Measurements from ENCODE around the gene RNASE12.
A peak's percentile ranks its signal among the peaks of the same experiment; 100 is the strongest.
"Not testable (repeated sequence)": the region's sequence is repeated elsewhere in the genome, so short reads cannot be mapped to it uniquely, and the experiment has no call there.

The RNASE12 gene

DNA sequence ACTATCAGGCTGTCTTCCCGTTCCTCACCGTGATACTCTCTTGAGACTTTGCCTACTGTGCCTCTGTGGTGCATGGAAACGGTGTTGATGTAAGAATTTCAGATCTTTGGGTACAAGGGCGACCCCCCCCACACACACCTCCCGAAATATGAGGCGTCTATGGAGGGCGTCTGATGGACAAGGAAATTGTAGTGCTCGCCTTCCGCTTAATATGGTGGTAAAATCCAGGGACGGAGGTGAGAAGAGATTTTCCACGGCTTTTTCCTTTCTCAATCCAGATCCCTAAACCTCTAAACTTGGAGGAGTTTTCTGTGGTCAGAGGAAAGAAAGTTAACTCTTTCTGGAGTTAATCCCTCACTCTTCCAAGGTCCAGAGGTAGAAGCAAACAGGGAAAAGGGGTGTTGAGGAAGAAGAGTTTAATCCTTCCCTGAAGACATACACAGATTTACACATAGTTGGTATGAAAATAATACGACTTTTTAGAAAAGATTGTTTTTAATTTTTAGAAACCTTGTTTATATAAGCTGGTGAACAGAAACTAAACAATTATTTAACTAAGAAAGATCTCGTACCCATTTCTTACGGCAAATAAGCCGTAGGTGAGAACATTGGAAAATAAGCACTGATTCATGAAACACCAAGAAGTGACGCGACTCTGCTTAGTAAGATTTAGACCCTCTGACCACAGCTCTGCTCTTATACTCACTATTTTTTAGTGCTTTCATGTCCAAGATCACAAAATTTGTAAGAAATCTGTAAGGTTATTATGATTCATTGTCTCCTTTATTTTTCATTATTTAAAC lies 23.1 kb upstream of the RNASE12 start:
- DNase-seq (ENCODE audit: low read depth in 2 of 3, low spot score in 2 of 3) = no peak

DNA sequence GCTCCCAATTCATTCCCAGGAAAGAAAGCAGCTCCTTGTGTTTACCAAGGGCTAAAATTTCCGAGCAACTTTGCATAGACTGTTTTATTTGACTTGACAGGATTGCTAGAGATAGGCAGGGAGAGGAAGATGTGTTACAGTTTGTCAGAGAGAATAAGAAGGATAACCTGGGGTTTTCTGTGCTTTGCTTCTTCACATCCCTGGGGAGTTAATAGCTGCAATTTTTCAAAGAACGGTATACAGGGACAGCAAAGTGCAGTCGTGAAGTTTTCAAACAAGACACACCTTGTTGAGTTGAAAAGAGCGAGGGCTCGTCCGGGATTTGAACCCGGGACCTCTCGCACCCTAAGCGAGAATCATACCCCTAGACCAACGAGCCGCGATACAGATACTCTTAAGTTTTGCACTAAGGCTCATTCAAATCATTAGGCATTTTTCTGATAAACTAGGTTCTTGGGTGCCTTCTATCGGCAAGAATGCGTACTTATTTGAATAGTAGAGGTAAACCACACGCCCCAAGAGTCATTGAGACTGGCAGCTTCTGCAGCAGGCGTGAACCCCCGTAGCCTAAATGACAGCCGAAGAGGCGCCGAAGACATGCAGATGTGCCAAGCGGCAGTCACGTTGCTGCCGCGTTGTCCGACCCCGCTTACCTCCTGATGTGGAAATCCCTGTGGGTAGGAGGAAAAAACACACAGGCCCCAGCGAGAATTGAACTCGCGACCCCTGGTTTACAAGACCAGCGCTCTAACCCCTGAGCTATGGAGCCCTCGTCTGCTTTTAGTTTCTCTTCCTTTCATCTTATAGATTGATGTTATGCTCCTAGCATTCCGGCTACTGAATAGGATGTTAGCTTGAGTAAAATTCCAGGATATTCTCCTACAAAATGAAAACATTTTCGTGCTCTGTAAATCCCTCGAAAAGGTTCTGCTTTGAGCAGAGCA lies 22.2 kb upstream of the RNASE12 start:
- peak; percentile 71 to 83 (median 76) for DNase-seq (ENCODE audit: low read depth in 2 of 3, low spot score in 2 of 3)

DNA sequence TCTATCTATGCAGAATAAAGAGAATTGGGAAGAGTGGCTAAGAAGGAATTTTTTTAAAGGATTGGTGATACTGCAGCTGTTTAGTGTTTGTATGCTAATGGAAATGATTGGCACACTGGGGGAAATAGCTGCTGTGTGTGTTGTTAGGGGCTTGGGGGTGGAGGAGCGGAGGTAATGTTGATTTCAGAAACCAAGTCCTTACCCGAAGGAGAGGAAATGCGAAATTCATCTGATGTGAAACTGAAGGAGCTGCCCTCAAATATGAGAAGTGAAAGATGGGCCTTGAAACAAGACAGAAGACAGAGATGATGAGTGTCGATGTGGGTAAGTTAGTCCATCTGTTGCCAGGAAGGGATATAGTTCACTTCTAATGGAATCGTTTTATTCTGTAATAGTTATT lies 21.2 kb upstream of the RNASE12 start:
- DNase-seq (ENCODE audit: low read depth in 2 of 3, low spot score in 2 of 3) = no peak

DNA sequence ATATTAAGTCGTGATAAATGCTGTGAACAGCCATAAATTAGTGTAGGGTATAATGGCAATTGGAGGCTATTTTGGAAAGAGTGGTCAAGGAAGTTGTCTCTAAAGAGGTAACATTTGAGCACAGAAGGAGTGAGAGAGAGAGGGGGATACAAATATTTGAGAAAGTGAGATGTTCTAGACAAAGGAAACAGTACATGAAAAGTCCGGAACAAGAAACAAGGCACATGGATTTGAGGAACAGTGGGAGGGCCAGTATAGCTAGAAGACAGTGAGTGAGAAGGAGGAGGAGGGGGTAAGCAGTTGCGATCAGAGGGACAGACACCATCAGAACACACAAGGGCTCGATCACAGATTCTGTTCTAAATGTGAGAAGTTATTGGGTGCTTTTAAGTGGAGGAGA lies 20.1 kb upstream of the RNASE12 start:
- DNase-seq (ENCODE audit: low read depth in 2 of 3, low spot score in 2 of 3) = no peak

DNA sequence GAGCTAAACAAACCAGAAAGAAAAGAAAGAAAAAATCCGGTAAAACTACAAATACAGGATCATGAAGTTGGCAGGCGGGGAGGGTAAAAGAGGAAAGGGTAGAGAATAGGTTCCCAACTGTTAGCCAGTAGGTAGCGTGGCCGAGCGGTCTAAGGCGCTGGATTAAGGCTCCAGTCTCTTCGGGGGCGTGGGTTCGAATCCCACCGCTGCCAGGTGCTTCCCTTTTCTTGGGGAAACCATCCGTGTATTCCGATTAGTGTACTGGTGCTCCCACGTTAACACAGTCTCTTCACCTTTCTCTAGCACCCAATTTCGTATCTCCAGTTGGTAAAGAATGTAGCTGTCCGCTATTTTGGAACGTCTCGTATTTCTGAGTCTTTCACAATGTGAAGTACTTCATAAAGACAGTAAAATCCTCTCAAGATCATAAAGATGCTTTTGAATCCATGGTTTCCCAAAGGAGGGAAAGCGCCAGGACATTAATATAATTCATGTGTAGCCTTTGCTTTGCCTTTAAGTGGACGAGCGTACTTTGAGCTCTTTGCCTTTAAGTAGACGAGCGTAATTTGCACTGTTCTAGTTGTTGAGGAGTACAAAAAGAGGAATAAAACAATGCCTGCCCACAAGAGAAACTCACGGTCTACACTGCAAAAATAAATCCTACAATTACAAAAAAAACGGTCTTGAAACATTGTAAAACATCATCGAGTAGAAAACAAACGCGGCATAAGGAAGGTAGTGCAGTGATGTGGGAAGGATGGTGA lies 19.0 kb upstream of the RNASE12 start:
- peak; percentile 61 to 83 (median 70) for DNase-seq (ENCODE audit: low read depth in 2 of 3, low spot score in 2 of 3)

DNA sequence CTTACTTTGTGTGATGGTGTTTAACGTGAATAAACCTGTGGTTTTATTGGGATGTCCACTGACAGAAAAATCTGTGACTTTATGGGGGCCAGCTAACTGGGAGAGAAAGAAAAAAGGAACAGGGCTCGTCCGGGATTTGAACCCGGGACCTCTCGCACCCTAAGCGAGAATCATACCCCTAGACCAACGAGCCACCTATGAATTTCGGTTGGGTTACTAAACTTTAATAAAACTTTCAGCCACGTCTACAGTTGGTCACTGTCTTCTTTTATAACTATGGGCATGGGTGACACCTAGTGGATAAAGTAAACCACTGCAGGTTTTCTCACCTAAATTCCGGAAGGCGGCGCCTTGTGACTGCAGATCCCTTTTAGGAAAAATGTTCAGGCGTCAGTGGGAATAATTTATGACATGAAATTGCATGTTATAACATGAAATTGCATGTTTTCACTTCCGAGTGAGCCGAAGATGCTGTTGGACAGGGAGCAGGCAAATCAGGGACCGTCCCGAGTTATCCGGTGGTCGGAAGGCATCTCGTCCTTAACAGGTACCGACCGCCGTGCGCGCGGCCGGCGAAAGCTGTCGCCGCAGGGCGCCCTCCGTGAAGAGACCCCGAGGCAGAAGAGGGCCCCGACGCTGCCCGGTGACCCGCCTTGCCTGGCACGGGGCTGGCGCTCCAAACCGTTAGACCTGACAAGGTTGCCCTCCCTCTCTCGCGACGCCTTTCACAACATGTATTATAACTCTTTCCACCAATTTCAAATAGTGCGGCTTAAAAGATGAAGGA lies 18.2 kb upstream of the RNASE12 start:
- DNase-seq (ENCODE audit: low read depth in 2 of 3, low spot score in 2 of 3) = peak in 1 of 3 experiments; percentile 69

DNA sequence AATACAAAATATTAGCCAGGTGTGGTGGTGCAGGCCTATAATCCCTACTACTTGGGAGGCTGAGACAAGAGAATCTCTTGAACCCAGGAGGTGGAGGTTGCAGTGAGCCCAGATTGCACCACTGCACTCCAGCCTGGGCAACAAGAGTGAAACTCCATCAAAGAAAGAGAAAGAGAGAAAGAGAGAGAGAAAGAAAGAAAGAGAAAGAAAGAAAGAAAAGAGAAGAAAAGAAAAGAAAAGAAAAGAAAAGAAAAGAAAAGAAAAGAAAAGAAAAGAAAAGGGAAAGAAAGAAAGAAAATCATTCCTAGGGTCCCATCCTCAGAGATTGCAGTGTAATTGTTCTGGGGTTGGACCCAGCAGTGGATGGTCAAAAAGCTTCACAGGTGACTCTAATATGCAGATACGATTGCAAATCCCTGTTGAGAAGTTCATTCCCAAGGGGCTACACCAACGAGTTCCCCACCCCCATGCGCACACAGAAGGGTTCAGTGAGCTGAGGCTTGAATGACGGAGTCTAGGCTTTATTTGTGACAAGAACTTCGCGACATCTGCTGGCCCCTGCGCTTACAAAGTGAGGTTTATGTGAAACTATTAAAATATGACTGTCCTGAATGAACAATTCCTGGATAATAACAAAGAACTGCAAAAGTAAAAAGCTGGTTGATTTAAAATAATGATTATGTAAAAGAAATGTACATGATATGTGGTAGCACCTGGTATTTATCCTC lies 17.4 kb upstream of the RNASE12 start:
- DNase-seq (ENCODE audit: low read depth in 2 of 3, low spot score in 2 of 3) = no peak

DNA sequence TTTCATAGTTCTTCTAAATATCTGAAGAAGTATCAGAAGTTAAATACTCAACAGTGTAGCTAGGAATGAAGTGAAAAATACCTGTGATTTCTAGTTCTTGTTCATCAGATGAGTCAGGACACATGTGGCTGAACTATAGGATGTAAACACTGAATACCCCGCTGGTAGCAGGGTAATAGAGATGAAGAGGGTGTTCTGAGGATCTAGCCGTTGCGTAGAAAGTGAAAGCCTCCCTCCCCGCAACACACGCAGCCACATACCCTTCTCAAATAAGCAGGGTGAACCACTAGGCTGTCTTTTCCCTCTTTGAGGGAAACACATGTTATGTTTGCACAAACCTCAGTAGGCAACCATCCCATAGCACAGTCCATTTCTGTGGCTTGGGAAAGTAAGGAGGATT lies 16.4 kb upstream of the RNASE12 start:
- no peak for DNase-seq (ENCODE audit: low read depth in 2 of 3, low spot score in 2 of 3)

DNA sequence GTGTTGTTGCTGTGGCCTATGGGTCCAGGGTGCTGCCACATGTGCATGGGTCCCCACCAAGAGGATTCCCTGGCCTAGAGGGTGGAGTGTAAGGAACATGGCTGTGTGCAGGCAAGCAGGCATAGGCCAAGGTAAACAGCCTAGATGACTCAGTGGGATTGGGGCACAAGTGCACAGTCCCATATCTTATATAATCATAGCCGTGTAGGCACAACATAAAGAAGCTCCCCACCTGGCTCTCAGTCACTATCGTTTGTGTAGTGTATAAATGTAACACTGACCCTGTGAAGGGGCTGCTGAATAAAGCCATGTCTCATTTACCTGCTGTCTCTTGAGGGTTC lies 15.7 kb upstream of the RNASE12 start:
- no peak for DNase-seq (ENCODE audit: low read depth in 2 of 3, low spot score in 2 of 3)

DNA sequence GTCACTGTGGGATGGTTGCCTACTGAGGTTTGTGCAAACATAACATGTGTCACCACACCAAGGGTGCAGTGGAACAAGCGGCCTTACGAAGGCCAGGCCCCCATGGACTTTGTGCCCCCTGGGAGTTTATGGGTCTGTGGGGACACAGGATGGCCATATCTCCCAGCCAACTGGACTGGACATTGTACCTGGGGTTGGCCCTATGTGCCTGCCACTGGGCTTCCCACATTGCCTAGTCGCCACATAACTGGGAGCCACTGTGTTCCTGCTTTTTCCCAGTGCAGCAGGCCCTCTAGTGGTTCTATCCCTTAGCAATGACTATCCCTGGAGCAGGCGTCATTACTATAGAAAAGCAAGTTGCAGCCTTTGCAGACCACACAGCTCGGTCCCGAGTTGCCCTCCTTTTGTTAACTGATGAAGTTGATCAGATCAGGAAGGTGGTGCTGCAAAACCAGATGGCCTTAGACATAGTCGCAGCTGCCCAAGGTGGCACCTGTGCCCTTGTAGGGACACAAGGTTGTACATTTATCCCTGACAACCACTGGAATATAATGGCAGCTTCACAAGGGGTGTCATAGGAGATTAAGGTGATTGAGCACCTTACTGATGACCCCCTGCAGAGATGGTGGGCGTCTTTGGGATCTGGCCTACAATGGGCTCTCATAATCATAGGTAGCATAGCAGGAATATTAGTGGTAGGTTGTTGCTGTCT lies 15.2 kb upstream of the RNASE12 start:
- DNase-seq (ENCODE audit: low read depth in 2 of 3, low spot score in 2 of 3) = no peak

DNA sequence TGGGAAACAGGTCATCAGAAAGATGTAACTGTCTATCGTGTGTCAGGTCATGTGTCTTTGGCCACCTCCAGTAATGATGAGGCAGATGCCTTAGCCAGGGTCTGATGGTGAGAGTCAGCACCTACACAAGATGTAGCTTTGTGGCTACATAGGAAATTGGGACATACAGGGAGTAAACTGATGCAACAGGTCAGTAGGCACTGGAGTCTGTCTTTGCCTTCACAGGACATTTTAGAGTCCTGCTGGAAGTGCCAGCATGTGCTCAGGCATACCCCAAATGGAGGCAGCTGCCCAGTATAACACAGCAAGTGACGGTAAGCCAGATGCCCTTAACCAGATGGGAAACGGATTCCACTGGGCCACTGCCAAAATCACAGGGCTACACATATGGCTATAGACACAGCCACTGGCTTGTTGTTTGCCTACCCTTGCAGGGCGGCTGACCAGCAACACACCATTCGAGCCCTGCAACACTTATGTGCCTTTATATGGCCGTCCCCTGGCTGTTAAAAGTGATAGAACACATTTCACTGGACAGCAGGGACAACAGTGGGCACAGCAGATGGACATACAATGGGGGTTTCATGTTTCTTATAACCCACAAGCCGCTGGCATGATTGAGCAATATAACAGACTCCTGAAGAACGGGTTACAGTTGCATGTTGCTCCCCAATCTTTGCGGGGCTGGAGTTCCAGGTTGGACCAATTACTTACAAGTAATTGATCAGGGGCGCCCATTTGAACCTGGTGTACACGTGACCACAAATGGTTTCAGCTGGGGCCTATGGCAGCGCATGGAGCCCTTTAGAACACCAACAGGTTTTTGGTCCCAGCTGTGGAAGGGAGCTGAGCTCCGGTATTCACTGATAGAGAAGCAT lies 12.9 kb upstream of the RNASE12 start:
- no peak for DNase-seq (ENCODE audit: low read depth in 2 of 3, low spot score in 2 of 3)

DNA sequence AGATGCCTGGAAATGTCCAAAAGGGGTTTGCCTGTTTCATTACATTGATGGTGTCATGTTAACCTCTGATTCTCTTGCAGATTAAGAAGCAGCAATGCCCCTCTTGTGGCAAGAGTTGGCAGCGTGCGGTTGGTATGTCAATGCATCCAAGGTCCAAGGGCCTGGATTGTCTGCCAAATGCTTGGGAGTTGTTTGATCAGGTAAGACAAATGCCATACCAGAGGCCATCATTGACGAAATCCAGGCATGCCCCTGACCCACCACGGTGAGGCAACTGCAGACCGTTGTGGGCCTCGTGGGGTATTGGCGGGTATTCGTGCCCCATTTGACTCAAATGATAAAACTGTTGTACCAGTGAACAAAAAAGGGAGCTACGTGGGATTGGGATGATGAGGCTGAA lies 11.4 kb upstream of the RNASE12 start:
- DNase-seq (ENCODE audit: low read depth in 2 of 3, low spot score in 2 of 3) = no peak

DNA sequence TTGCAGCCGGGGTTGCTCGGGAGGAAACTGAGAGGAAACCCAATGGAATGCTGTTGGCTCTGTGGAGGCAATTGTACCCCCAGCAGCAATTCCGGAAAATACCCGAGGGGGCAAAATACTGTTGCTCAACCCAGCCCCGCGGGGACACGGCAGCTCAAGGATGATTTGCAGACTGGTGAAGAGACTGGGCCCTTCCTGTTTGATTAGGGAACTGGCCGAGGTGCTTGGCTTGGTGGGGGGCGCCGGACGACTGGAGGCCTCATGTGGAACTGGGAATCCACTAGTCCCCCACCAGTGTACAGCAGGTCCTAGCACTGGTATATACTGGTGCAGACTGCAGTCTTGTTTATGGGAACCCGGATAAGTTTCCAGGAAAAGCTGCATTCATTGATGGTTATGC lies 10.3 kb upstream of the RNASE12 start:
- DNase-seq (ENCODE audit: low read depth in 2 of 3, low spot score in 2 of 3) = no peak

DNA sequence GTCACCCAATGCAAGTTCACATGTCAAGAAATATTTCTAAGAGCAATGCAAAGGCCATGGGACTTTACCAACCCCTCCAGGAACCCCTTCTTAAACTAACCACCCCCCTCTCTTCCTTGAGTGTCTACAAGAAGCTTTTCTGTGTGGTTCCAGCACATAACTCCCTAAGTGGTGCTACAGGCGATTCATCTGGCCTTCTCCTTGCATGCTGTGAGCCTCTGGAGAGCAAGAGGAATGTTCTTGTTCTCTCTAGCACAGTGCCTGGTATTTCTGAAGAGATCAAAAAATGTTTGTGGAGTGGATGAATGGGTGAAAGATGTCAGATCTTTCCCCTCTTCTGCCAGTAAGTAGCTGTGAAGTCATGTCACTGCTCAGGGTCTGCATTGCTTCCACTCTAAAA lies 5.9 kb upstream of the RNASE12 start:
- no peak for DNase-seq (ENCODE audit: low read depth in 2 of 3, low spot score in 2 of 3)

DNA sequence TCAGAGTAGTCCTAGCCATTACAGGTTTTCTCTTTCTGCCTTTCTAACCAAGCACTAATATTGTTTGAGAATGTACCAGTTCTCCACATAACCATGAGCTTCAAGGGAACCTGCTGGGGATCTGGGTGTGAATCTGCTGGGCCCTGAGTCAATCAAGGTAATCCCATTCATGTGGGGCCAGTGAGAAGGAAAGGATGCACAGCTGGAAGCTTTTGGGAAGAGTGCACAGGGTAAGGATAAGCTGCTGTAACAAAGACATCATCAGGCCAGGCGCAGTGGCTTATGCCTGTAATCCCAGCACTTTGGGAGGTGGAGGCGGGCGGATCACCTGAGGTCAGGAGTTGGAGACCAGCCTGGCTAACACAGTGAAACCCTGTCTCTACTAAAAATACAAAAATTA lies 4.5 kb upstream of the RNASE12 start:
- not testable (repeated sequence) for DNase-seq (ENCODE audit: low read depth in 2 of 3, low spot score in 2 of 3)

DNA sequence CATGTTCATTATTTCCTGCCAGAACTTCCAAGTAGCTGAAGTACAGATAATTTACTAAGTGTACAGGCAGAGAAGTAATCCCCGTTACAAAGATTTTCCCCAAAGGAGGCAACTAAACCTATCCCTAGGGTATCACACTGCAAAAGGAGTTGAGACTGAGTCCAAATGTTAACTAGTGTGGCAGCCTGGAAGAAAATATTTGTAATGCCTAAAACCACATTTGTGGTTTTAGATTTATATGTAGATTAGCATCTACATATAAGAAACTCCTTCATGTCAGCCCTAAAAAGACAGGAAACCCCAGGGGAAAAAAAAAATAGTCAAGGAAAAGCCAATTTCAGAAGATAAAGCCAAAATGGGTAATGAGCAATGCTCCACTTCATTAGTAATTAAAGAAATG lies 1.4 kb upstream of the RNASE12 start:
- no peak for DNase-seq (ENCODE audit: low read depth in 2 of 3, low spot score in 2 of 3)

DNA sequence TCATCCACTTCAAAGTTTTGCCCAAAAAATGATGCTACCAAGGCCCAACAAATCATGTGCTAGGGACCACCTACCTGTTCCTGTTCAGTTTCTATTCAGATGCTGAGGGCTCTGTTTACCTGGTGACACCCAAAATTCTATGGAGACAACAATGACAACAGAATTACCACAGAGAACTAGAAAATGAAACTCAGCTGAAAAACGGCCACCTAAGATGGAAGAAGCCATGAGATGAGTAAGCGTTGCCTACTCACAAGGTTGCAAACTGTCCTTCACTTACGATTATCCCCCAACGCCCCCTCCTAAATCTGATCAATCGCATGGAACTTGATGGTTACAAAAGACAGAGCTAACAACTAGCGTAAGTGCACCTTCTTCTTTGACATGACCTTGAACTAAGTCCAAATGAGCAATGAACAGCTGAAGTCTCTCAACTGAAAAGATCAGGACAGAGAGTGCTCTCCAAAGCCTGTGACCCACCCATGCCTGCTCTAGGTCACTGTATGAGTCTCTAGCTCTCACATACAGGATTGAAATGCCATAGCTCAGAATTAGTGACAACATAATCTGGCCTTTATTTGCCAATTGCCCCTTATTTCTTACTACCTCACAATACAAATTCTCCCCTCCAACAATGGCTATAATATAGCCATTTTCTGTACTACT lies 3.6 kb downstream of the RNASE12 start, which contains the start of gene RNASE11:
Gene RNASE11 (minus strand): TSS at position 513 of the 666 bp plus-strand sequence.
- no peak for DNase-seq (ENCODE audit: low read depth in 2 of 3, low spot score in 2 of 3)

DNA sequence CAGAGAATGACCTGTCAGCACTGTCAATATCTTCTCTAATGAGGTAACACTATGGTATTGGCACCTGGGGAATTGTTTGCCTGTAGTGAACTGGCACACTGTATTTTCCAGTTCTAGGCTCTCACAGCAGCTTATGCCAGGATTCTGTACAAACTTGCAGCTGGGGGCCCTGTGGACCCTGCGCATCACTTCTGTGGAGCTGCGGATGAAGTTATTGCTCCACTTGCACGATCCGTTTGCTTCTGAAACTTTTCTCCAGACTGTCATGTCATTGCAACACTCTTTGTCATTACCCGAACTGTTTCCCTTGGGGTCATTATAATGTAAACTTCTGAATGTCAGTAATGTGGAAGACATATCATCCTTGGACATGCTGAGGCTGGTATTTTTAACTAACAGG lies 7.3 kb downstream of the RNASE12 start:
- no peak for DNase-seq (ENCODE audit: low read depth in 2 of 3, low spot score in 2 of 3)
